Neural cell (in vitro differentiated cells): ENCODE results near the gene HOOK1.

Source experiments
- EP300 ChIP-seq: fragments of 450-650 bp; conservative IDR thresholded peaks from 2 replicates; pipeline ENCODE4 v1.6.1; 2014; ENCODE audit warnings: antibody characterized with exemption, mild to moderate bottlenecking, moderate library complexity; ENCODE audit not compliant: poor library complexity, severe bottlenecking
- EZH2 ChIP-seq: fragments of 200-600, 300-800 bp; shearing (Covaris generic), sonication (generic); IDR thresholded peaks from 2 replicates; pipeline ENCODE4 v1.6.1; 2014; ENCODE audit warnings: antibody characterized with exemption, low read length, borderline replicate concordance, mild to moderate bottlenecking; ENCODE audit not compliant: insufficient read depth, poor library complexity, severe bottlenecking
- MXI1 ChIP-seq: fragments of 450-650 bp; conservative IDR thresholded peaks from 2 replicates; pipeline ENCODE4 v1.6.1; 2014; ENCODE audit warnings: antibody characterized with exemption, mild to moderate bottlenecking; ENCODE audit not compliant: poor library complexity, severe bottlenecking
- POLR2AphosphoS5 ChIP-seq: IDR thresholded peaks from 2 replicates; pipeline ENCODE4 v1.6.1; 2012
- RAD21 ChIP-seq: fragments of 450-650 bp; conservative IDR thresholded peaks from 2 replicates; pipeline ENCODE4 v1.6.1; 2014; ENCODE audit warnings: antibody characterized with exemption, mild to moderate bottlenecking, moderate library complexity
- SMC3 ChIP-seq: fragments of 450-650 bp; conservative IDR thresholded peaks from 2 replicates; pipeline ENCODE4 v1.6.1; 2014; ENCODE audit warnings: antibody characterized with exemption, mild to moderate bottlenecking, moderate library complexity; ENCODE audit not compliant: poor library complexity
- TAF1 ChIP-seq: IDR thresholded peaks from 2 replicates; pipeline ENCODE4 v1.6.1; 2012; ENCODE audit warnings: low read depth
- TF ChIP-seq, protein P1 (sequence below): fragments of 450-650 bp; IDR thresholded peaks from 2 replicates; pipeline ENCODE4 v1.5.1; 2014; ENCODE audit warnings: antibody characterized with exemption, mild to moderate bottlenecking, moderate library complexity; ENCODE audit not compliant: poor library complexity, severe bottlenecking
- TF ChIP-seq, protein P2 (sequence below): IDR thresholded peaks from 2 replicates; pipeline ENCODE4 v1.6.1; 2012; ENCODE audit warnings: borderline replicate concordance

DNA sequence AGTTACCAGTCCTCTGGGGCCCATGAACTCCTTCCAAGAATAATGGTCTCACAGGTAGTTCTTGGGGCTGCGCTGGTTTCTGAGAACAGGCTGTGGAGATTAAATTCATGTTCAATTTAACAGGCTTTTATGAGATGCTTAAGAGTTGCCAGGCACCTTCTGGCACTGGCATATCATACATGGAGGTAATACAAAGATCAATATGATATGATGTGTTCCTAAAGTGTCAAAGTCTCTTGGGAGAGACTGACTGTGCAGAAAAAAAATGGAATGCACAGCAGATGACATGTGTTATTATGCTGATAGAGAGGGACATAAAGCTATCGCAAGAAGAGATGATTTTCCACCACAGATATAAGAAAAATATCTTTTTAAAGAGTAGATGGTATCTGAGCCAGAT is 105.0 kb downstream of the HOOK1 start:
- TF ChIP-seq EZH2, result no peak
- TF ChIP-seq TAF1, result no peak
- TF ChIP-seq, protein P1, sequence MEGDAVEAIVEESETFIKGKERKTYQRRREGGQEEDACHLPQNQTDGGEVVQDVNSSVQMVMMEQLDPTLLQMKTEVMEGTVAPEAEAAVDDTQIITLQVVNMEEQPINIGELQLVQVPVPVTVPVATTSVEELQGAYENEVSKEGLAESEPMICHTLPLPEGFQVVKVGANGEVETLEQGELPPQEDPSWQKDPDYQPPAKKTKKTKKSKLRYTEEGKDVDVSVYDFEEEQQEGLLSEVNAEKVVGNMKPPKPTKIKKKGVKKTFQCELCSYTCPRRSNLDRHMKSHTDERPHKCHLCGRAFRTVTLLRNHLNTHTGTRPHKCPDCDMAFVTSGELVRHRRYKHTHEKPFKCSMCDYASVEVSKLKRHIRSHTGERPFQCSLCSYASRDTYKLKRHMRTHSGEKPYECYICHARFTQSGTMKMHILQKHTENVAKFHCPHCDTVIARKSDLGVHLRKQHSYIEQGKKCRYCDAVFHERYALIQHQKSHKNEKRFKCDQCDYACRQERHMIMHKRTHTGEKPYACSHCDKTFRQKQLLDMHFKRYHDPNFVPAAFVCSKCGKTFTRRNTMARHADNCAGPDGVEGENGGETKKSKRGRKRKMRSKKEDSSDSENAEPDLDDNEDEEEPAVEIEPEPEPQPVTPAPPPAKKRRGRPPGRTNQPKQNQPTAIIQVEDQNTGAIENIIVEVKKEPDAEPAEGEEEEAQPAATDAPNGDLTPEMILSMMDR, result no peak
- TF ChIP-seq MXI1, result no peak
- TF ChIP-seq POLR2AphosphoS5, result no peak
- TF ChIP-seq RAD21, result no peak
- TF ChIP-seq, protein P2, sequence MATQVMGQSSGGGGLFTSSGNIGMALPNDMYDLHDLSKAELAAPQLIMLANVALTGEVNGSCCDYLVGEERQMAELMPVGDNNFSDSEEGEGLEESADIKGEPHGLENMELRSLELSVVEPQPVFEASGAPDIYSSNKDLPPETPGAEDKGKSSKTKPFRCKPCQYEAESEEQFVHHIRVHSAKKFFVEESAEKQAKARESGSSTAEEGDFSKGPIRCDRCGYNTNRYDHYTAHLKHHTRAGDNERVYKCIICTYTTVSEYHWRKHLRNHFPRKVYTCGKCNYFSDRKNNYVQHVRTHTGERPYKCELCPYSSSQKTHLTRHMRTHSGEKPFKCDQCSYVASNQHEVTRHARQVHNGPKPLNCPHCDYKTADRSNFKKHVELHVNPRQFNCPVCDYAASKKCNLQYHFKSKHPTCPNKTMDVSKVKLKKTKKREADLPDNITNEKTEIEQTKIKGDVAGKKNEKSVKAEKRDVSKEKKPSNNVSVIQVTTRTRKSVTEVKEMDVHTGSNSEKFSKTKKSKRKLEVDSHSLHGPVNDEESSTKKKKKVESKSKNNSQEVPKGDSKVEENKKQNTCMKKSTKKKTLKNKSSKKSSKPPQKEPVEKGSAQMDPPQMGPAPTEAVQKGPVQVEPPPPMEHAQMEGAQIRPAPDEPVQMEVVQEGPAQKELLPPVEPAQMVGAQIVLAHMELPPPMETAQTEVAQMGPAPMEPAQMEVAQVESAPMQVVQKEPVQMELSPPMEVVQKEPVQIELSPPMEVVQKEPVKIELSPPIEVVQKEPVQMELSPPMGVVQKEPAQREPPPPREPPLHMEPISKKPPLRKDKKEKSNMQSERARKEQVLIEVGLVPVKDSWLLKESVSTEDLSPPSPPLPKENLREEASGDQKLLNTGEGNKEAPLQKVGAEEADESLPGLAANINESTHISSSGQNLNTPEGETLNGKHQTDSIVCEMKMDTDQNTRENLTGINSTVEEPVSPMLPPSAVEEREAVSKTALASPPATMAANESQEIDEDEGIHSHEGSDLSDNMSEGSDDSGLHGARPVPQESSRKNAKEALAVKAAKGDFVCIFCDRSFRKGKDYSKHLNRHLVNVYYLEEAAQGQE, result no peak
- no peak for TF ChIP-seq EP300
- TF ChIP-seq SMC3, result no peak
